ENCODE measurements around the gene EIF4B. TPM values are rescaled to one million over a fixed set of nuclear protein-coding genes. Genes with fewer than 3 reads are reported as not detected.

EIF4B gene
- total RNA-seq, 1 experiment from 2014 or later, result 713 TPM

DNA sequence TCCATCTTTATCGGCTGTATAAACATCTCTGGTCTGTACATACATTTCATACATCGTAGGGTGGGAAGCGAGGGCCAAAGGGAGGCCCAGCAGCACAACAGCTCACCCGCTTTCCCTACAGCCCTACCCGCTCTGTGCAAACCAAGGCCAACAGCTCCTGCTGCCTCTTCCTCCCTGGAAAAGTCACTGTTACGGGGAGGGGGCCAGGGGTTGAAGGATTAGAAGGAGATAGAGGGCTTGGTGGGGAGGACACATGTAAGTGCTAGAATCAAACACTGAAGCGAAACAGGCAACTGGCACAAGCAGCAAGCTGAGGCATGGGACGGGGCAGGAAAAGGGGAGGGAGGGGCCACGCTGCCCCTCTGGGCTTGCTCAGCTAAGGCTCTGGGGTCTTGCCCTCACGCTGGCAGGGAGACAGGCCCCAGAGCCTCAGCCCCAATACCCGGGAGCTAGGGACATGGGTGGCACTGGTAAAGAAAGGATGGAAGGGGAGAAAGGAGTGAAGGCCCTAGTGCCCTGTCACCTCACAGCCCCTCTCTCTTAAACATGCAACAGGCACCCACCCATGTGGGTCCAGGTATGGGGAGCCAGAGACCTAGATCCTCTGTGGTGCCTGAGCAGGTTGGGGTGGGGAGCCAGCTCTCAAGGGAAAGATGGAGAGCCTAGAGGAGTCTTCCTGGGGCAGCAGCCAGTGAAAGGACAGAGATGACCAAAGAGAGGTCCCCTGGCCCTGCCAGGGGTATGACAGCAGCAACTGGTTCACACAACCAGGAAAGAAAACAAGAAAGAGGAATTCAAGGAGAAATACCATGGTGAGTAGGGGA lies 58.6 kb downstream of the EIF4B start:
- Histone ChIP-seq H3K18ac (ENCODE audit: insufficient read length, low read depth, low read length) (no peak overlapping the region), H3K56ac (ENCODE audit: insufficient read length, low read depth, low read length) (no peak overlapping the region), H2AFZ (ENCODE audit: low read length) (no peak overlapping the region), H3K27me3 (ENCODE audit: insufficient read depth, low read length) (peaks cover 2% of the 10 kb centered on the region; the same call in 1 of the 2 replicates), H3K4me2 (ENCODE audit: insufficient read depth, insufficient read length, low read length) (no peak overlapping the region), H2AK5ac (ENCODE audit: insufficient read length, low read length) (no peak overlapping the region), H3K4ac (ENCODE audit: low read depth, low read length) (no peak overlapping the region), H3K4me1 (ENCODE audit: insufficient read depth, low read length) (peaks cover 3% of the 10 kb centered on the region; the same call in 1 of the 2 replicates), H3K23me2 (ENCODE audit: insufficient read length, low read depth, low read length, poor library complexity, severe bottlenecking) (no peaks in the 10 kb centered on the region), H3T11ph (ENCODE audit: low read length) (no peak overlapping the region), H4K91ac (ENCODE audit: insufficient read length, low read depth, low read length) (no peak overlapping the region), H3K9me3 (ENCODE audit: control insufficient read depth, low read depth, low read length) (no peaks in the 10 kb centered on the region), H2BK12ac (ENCODE audit: insufficient read length, low read depth, low read length) (no peak overlapping the region), H4K5ac (ENCODE audit: insufficient read length, low read depth, low read length) (no peak overlapping the region), H2BK20ac (ENCODE audit: low read depth, low read length, poor library complexity, severe bottlenecking) (no peak overlapping the region), H2BK15ac (ENCODE audit: low read depth, low read length) (no peak overlapping the region), H2BK5ac (ENCODE audit: insufficient read length, low read length) (no peak overlapping the region), H3K9ac (ENCODE audit: extremely low read depth, insufficient read length, low read length) (no peak overlapping the region), H3K14ac (ENCODE audit: insufficient read depth, low read length) (no peak overlapping the region; the same call in 1 of the 2 replicates), H4K8ac (replicated peaks; ENCODE audit: insufficient read length, low read depth, low read length) (no peak overlapping the region), H3K23ac (ENCODE audit: insufficient read length, low read depth, low read length) (no peak overlapping the region), H3K79me1 (ENCODE audit: insufficient read depth, low read depth, low read length, poor library complexity, severe bottlenecking) (no peaks in the 10 kb centered on the region), H3K27ac (ENCODE audit: insufficient read length, low read depth, low read length) (no peak overlapping the region), H3K79me2 (ENCODE audit: insufficient read depth, low read length) (no peaks in the 10 kb centered on the region), H2BK120ac (ENCODE audit: low read depth, low read length, poor library complexity, severe bottlenecking) (no peak overlapping the region), H4K20me1 (ENCODE audit: control insufficient read depth, insufficient read depth, insufficient read length) (no peaks in the 10 kb centered on the region)
- Mint-ChIP-seq H3K36me3 (ENCODE audit: insufficient read depth in 1 of 3, low read depth in 3 of 3) (peaks cover 2 to 8% (median 4%) of the 10 kb centered on the region in 3 experiments; a peak in 4 of 7 replicates), H3K27me3 (ENCODE audit: low read depth) (peaks cover 30% of the 10 kb centered on the region), H3K9me3 (no peaks in the 10 kb centered on the region), H3K4me3 (no peak overlapping the region), H3K4me1 (peaks cover 26 to 29% of the 10 kb centered on the region in 2 experiments), H3K27ac (no peak overlapping the region)
- no CpG with 5 or more reads among the region's 11 CpGs for WGBS (ENCODE audit: extremely low coverage, insufficient read length, low lambda C conversion rate)
- TF ChIP-seq, protein P1, sequence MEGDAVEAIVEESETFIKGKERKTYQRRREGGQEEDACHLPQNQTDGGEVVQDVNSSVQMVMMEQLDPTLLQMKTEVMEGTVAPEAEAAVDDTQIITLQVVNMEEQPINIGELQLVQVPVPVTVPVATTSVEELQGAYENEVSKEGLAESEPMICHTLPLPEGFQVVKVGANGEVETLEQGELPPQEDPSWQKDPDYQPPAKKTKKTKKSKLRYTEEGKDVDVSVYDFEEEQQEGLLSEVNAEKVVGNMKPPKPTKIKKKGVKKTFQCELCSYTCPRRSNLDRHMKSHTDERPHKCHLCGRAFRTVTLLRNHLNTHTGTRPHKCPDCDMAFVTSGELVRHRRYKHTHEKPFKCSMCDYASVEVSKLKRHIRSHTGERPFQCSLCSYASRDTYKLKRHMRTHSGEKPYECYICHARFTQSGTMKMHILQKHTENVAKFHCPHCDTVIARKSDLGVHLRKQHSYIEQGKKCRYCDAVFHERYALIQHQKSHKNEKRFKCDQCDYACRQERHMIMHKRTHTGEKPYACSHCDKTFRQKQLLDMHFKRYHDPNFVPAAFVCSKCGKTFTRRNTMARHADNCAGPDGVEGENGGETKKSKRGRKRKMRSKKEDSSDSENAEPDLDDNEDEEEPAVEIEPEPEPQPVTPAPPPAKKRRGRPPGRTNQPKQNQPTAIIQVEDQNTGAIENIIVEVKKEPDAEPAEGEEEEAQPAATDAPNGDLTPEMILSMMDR (conservative IDR thresholded peaks at IDR 0.05), result no peak
- no peak for DNase-seq
